ENCODE measurements around the gene ZNF624.
"Not testable (repeated sequence)": the region's sequence is repeated elsewhere in the genome, so short reads cannot be mapped to it uniquely, and the experiment has no call there.

The ZNF624 gene

GRCh38 chr17:16653367-16654041 is at the start of gene ZNF624:
TSS of gene ZNF624 (minus strand) at chr17:16653850.
- Histone ChIP-seq H3K4me3 (ENCODE audit: low read depth, low read length) (peak within 1 kb of the TSS; percentile 66), H3K9me3 (ENCODE audit: control insufficient read depth, insufficient read depth, low read depth, low read length) (peaks cover 12% of the 10 kb centered on the region; the same call in 1 of the 2 replicates), H3K36me3 (ENCODE audit: control insufficient read depth, insufficient read depth, low read length) (no peaks in the 10 kb centered on the region), H3K27me3 (ENCODE audit: control insufficient read depth, insufficient read depth, low read length) (no peaks in the 10 kb centered on the region), H3K9ac (ENCODE audit: low read length) (peak within 1 kb of the TSS; percentile 52), H3K4me1 (ENCODE audit: control insufficient read depth, insufficient read depth, low read length) (peaks cover 6% of the 10 kb centered on the region; the same call in 1 of the 2 replicates), H3K27ac (ENCODE audit: low read depth, low read length) (peak within 1 kb of the TSS; percentile 59)

DNA sequence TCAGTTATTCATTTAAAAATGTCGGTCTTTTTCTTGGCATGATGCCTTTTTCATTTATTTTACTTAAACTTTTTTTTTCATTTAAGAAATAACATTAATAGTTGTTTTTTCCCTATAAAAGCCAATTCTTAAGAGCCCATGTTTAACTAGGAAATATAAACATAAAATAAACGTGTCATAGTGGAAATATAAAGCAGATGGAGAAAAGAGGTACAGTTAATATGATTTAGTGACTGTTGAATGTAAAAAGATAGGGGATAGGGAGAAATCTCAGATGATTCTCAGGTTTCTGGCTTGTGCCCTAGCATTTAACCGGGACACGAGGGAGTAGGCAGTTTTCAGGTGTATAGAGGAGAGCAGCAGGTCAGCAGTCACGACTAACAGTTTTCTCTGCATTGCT is 44.0 kb upstream of the ZNF624 start:
- not testable (repeated sequence) for H3K9ac ChIP-seq (ENCODE audit: low read length); H3K9me3 ChIP-seq (ENCODE audit: control insufficient read depth, insufficient read depth, low read depth, low read length); H3K4me3 ChIP-seq (ENCODE audit: low read depth, low read length); H3K36me3 ChIP-seq (ENCODE audit: control insufficient read depth, insufficient read depth, low read length); H3K27me3 ChIP-seq (ENCODE audit: control insufficient read depth, insufficient read depth, low read length); H3K4me1 ChIP-seq (ENCODE audit: control insufficient read depth, insufficient read depth, low read length); H3K27ac ChIP-seq (ENCODE audit: low read depth, low read length)

DNA sequence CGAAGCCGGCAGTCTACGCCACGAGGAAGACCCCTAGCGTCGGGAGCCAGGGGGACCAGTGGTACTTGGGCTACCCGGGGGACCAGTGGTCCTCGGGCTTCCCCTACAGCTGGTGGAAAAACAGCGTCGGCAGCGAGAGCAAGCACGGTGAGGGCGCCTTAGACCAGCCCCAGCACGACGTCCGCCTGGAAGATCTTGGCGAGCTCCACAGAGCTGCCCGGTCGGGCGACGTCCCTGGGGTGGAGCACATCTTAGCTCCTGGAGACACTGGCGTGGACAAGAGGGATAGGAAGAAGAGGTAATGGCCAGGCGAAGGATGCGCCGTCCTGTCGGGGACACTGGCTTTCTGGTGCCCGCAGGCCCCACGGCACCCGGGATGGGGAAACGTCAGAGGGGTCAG is 36.8 kb upstream of the ZNF624 start:
- H3K9me3 ChIP-seq (ENCODE audit: control insufficient read depth, insufficient read depth, low read depth, low read length); H3K27ac ChIP-seq (ENCODE audit: low read depth, low read length); H3K9ac ChIP-seq (ENCODE audit: low read length); H3K4me3 ChIP-seq (ENCODE audit: low read depth, low read length); H3K36me3 ChIP-seq (ENCODE audit: control insufficient read depth, insufficient read depth, low read length); H3K27me3 ChIP-seq (ENCODE audit: control insufficient read depth, insufficient read depth, low read length); H3K4me1 ChIP-seq (ENCODE audit: control insufficient read depth, insufficient read depth, low read length): not testable (repeated sequence)

DNA sequence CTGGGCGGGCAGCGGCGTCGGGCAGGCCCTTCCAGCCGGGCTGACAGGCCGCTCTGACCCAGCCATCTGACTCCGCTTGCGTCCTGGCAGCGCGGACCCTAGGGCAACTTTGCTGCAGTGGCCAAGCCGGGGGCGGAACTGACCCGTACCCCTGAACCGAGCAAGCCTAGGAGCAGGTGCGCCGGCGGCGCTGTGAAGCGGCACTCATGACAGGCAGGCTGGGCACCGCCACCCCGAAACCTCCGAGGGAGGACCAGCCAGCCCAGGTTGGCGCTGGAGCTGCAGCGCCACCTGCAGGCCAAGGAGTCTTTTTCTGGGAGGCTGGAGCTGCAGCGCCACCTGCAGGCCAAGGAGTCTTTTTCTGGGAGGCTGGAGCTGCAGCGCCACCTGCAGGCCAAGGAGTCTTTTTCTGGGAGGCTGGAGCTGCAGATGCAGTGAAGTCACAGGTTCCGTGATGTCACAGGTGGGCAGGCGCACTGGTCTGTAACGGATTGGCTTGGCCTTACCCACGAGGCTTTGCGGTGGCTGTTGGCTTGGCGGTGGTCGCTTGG is 36.2 kb upstream of the ZNF624 start, which contains the start of gene CCDC144A:
Gene CCDC144A, plus strand, starts transcription at position 511 of the 551 bp plus-strand sequence. CDS start 160 bp downstream, outside the sequence.
- H3K27ac ChIP-seq (ENCODE audit: low read depth, low read length); H3K4me3 ChIP-seq (ENCODE audit: low read depth, low read length); H3K9ac ChIP-seq (ENCODE audit: low read length); H3K27me3 ChIP-seq (ENCODE audit: control insufficient read depth, insufficient read depth, low read length); H3K4me1 ChIP-seq (ENCODE audit: control insufficient read depth, insufficient read depth, low read length); H3K36me3 ChIP-seq (ENCODE audit: control insufficient read depth, insufficient read depth, low read length); H3K9me3 ChIP-seq (ENCODE audit: control insufficient read depth, insufficient read depth, low read depth, low read length): not testable (repeated sequence)

DNA sequence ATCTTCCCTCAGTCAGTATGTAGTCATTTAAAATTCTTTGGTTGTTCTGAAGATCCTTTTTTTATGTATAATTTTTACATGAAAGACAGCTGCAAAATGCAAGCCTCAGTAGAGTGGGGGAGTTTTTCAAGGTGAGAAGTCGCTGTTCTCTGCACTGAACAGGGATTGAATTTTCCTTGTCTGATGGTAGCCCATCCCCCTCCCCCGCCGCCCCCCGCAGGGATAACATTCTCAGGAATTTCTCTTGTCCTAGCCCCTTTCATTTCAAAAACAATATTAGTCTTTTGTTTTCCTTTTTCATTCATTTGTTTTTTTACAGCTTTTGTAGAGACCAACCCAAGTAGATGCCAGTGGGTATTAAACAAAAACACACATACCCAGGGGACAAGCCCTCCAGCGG is 33.5 kb upstream of the ZNF624 start:
- not testable (repeated sequence) for H3K27ac ChIP-seq (ENCODE audit: low read depth, low read length); H3K36me3 ChIP-seq (ENCODE audit: control insufficient read depth, insufficient read depth, low read length); H3K4me3 ChIP-seq (ENCODE audit: low read depth, low read length); H3K27me3 ChIP-seq (ENCODE audit: control insufficient read depth, insufficient read depth, low read length); H3K9ac ChIP-seq (ENCODE audit: low read length); H3K9me3 ChIP-seq (ENCODE audit: control insufficient read depth, insufficient read depth, low read depth, low read length)
- H3K4me1 ChIP-seq (ENCODE audit: control insufficient read depth, insufficient read depth, low read length), result peaks cover 17% of the 10 kb centered on the region

- peaks cover 17% of the 10 kb centered on the region for H3K4me1 ChIP-seq (ENCODE audit: control insufficient read depth, insufficient read depth, low read length)
- not testable (repeated sequence) for H3K27me3 ChIP-seq (ENCODE audit: control insufficient read depth, insufficient read depth, low read length); H3K36me3 ChIP-seq (ENCODE audit: control insufficient read depth, insufficient read depth, low read length); H3K27ac ChIP-seq (ENCODE audit: low read depth, low read length); H3K9ac ChIP-seq (ENCODE audit: low read length); H3K4me3 ChIP-seq (ENCODE audit: low read depth, low read length); H3K9me3 ChIP-seq (ENCODE audit: control insufficient read depth, insufficient read depth, low read depth, low read length)
Observed at GRCh38 chr17:16686019-16686418, 32.4 kb upstream of the ZNF624 start.

DNA sequence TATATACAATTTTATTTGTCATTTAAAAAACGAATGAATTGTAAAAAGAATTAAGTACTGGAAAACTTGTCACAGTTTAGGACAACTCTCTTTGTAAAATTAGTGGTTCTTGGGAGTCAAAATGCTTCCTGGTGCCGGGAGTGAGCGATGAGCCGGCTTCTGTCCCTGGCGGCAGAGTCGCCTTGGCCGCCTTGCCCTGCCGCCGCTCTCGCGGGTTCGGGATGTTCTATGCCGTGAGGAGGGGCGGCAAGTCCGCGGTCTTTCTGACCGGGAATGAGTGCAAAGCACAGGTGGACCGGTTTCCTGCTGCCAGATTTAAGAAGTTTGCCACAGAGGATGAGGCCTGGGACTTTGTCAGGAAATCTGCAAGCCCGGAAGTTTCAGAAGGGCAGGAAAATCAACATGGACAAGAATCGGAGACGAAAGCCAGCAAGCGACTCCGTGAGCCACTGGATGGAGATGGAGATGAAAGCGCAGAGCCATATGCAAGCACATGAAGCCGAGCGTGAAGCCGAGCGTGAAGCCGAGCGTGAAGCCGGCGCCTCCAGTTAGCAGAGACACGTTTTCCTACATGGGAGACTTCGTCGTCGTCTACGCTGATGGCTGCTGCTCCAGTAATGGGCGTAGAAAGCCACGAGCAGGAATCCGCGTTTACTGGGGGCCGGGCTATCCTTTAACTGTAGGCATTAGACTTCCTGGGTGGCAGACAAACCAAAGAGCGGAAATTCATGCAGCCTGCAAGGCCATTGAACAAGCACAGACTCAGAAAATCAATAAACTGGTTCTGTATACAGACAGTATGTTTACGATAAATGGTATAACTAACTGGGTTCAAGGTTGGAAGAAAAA is 29.9 kb upstream of the ZNF624 start:
- H3K4me1 ChIP-seq (ENCODE audit: control insufficient read depth, insufficient read depth, low read length), result peaks cover 17% of the 10 kb centered on the region
- not testable (repeated sequence) for H3K27me3 ChIP-seq (ENCODE audit: control insufficient read depth, insufficient read depth, low read length); H3K27ac ChIP-seq (ENCODE audit: low read depth, low read length); H3K4me3 ChIP-seq (ENCODE audit: low read depth, low read length); H3K9ac ChIP-seq (ENCODE audit: low read length); H3K9me3 ChIP-seq (ENCODE audit: control insufficient read depth, insufficient read depth, low read depth, low read length); H3K36me3 ChIP-seq (ENCODE audit: control insufficient read depth, insufficient read depth, low read length)

DNA sequence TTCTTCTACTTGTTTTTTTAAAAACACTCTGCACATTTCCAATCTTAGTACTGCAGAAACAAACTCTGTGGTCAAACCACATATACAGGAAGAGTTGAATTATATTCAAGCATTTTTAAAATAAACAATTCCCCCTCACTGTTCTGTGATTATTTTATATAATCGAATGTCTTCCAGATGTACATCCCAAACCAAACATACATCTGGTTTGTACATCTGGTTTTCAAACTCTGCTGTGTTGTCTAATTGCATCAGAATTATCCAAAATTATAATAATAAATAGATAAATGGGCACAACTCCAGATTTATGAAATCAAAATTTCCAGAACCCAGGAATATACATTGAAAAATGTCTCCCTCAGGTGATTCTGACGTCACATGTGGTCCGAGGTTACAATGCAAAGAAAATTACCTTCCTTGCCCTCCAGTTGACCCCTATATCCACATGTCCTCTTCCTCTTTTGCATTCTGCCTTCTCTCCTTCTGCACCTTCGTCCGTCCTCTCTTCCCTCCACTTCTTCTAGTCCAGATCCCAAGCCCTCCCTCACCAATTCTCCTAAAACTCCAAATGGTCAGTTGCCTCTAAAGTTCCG is 23.1 kb upstream of the ZNF624 start:
- H3K36me3 ChIP-seq (ENCODE audit: control insufficient read depth, insufficient read depth, low read length), result no peaks in the 10 kb centered on the region
- H3K9me3 ChIP-seq (ENCODE audit: control insufficient read depth, insufficient read depth, low read depth, low read length), result no peaks in the 10 kb centered on the region
- no peak overlapping the region for H3K27ac ChIP-seq (ENCODE audit: low read depth, low read length)
- H3K9ac ChIP-seq (ENCODE audit: low read length), result no peak overlapping the region
- H3K4me3 ChIP-seq (ENCODE audit: low read depth, low read length), result no peak overlapping the region
- no peaks in the 10 kb centered on the region; the same call in 1 of the 2 replicates for H3K4me1 ChIP-seq (ENCODE audit: control insufficient read depth, insufficient read depth, low read length)
- H3K27me3 ChIP-seq (ENCODE audit: control insufficient read depth, insufficient read depth, low read length), result no peaks in the 10 kb centered on the region

GRCh38 chr17:16666907-16667636 is 13.4 kb upstream of the ZNF624 start:
- Histone ChIP-seq H3K27me3 (ENCODE audit: control insufficient read depth, insufficient read depth, low read length) (peaks cover 20% of the 10 kb centered on the region), H3K4me3 (ENCODE audit: low read depth, low read length) (peak overlapping the region; percentile 68), H3K9ac (ENCODE audit: low read length) (peak overlapping the region; percentile 50)
- H3K27ac ChIP-seq (ENCODE audit: low read depth, low read length); H3K9me3 ChIP-seq (ENCODE audit: control insufficient read depth, insufficient read depth, low read depth, low read length); H3K36me3 ChIP-seq (ENCODE audit: control insufficient read depth, insufficient read depth, low read length); H3K4me1 ChIP-seq (ENCODE audit: control insufficient read depth, insufficient read depth, low read length): not testable (repeated sequence)

- not testable (repeated sequence) for H3K4me1 ChIP-seq (ENCODE audit: control insufficient read depth, insufficient read depth, low read length); H3K27ac ChIP-seq (ENCODE audit: low read depth, low read length); H3K36me3 ChIP-seq (ENCODE audit: control insufficient read depth, insufficient read depth, low read length); H3K9me3 ChIP-seq (ENCODE audit: control insufficient read depth, insufficient read depth, low read depth, low read length)
- peak overlapping the region; percentile 50 for H3K9ac ChIP-seq (ENCODE audit: low read length)
- peaks cover 20% of the 10 kb centered on the region for H3K27me3 ChIP-seq (ENCODE audit: control insufficient read depth, insufficient read depth, low read length)
- peak overlapping the region; percentile 68 for H3K4me3 ChIP-seq (ENCODE audit: low read depth, low read length)
Observed at GRCh38 chr17:16666553-16666906, 12.9 kb upstream of the ZNF624 start.

Data from HUES6 (cell line).